GM19438 (cell line): ENCODE measurements around the gene RARRES1.

Experiments
- ATAC-seq: cut with Tn5 transposase; IDR thresholded peaks from one replicate; pipeline ENCODE4 v1.9.1; 2021; ENCODE audit warnings: low read depth; ENCODE audit not compliant: unreplicated experiment

Gene RARRES1

GRCh38 chr3:158765518-158766205 lies 33.4 kb upstream of the RARRES1 start:
- ATAC-seq = no peak

- no peak for ATAC-seq
Measured at GRCh38 chr3:158763421-158763820, 31.2 kb upstream of the RARRES1 start.

- ATAC-seq = no peak
Measured at GRCh38 chr3:158762701-158763100, 30.4 kb upstream of the RARRES1 start.

- no peak for ATAC-seq
Measured at GRCh38 chr3:158761350-158761749, 29.1 kb upstream of the RARRES1 start.

GRCh38 chr3:158755421-158755820 lies 23.2 kb upstream of the RARRES1 start:
- ATAC-seq = no peak

GRCh38 chr3:158753854-158754253 lies 21.6 kb upstream of the RARRES1 start:
- no peak for ATAC-seq

- no peak for ATAC-seq
Measured at GRCh38 chr3:158751316-158751715, 19.1 kb upstream of the RARRES1 start.

- ATAC-seq = no peak
Measured at GRCh38 chr3:158750016-158750415, 17.8 kb upstream of the RARRES1 start.

- no peak for ATAC-seq
Measured at GRCh38 chr3:158749526-158749925, 17.3 kb upstream of the RARRES1 start.

GRCh38 chr3:158748237-158748828 lies 16.1 kb upstream of the RARRES1 start:
- no peak for ATAC-seq

- ATAC-seq = no peak
Measured at GRCh38 chr3:158747417-158747816, 15.2 kb upstream of the RARRES1 start.

- ATAC-seq = no peak
Measured at GRCh38 chr3:158745551-158745950, 13.3 kb upstream of the RARRES1 start.

GRCh38 chr3:158744567-158745288 lies 12.5 kb upstream of the RARRES1 start:
- no peak for ATAC-seq

- ATAC-seq = no peak
Measured at GRCh38 chr3:158743664-158744566, 11.7 kb upstream of the RARRES1 start.

- ATAC-seq = no peak
Measured at GRCh38 chr3:158742871-158743663, 10.8 kb upstream of the RARRES1 start.

GRCh38 chr3:158739661-158740060 lies 7.4 kb upstream of the RARRES1 start:
- ATAC-seq = no peak

GRCh38 chr3:158739078-158739477 lies 6.8 kb upstream of the RARRES1 start:
- no peak for ATAC-seq

GRCh38 chr3:158738653-158739052 lies 6.4 kb upstream of the RARRES1 start:
- ATAC-seq = no peak

GRCh38 chr3:158737976-158738615 lies 5.8 kb upstream of the RARRES1 start:
- ATAC-seq = no peak

- ATAC-seq = no peak
Measured at GRCh38 chr3:158737410-158737809, 5.2 kb upstream of the RARRES1 start.
